Testis (tissue), 2 donors: ENCODE results near the gene NHSL1.

Source experiments
- POLR2A ChIP-seq: fragments of 450-650 bp; IDR thresholded peaks from one replicate; pipeline ENCODE4 v1.6.1; 2017; ENCODE audit warnings: antibody characterized with exemption, mild to moderate bottlenecking, moderate library complexity
- TF ChIP-seq, protein P1 (sequence below), 3 experiments: fragments of 450-650 bp in 2 of 3; fragments of 200-600 bp in 1 of 3; sonication (generic) in 1 of 3; IDR thresholded peaks; one replicate each; pipeline ENCODE4 v1.5.1; 2016 to 2019; ENCODE audit warnings: antibody characterized with exemption in 3 of 3, mild to moderate bottlenecking in 2 of 3, moderate library complexity in 1 of 3

DNA sequence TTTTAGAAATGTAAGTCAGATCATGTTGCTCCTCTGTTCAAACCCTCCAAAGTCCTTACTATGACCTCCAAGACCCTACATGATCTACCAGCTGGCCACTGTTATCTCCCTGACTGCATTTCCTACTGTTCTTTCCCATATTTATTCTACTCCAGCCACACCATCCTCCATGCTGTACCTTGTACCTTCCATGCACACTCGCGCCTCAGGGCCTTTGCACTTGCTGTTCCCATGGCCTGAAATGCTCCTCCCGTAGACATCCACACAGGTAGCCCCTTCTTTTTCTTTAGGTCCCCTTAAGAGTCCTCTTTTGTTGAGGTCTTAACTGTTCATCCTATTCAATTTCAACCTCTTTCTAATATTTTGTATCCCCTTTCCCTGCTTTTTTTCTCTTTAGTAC, 48.3 kb downstream of the NHSL1 start:
- TF ChIP-seq, protein P1, sequence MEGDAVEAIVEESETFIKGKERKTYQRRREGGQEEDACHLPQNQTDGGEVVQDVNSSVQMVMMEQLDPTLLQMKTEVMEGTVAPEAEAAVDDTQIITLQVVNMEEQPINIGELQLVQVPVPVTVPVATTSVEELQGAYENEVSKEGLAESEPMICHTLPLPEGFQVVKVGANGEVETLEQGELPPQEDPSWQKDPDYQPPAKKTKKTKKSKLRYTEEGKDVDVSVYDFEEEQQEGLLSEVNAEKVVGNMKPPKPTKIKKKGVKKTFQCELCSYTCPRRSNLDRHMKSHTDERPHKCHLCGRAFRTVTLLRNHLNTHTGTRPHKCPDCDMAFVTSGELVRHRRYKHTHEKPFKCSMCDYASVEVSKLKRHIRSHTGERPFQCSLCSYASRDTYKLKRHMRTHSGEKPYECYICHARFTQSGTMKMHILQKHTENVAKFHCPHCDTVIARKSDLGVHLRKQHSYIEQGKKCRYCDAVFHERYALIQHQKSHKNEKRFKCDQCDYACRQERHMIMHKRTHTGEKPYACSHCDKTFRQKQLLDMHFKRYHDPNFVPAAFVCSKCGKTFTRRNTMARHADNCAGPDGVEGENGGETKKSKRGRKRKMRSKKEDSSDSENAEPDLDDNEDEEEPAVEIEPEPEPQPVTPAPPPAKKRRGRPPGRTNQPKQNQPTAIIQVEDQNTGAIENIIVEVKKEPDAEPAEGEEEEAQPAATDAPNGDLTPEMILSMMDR (IDR thresholded peaks at IDR 0.05), result no peak
- TF ChIP-seq POLR2A, result no peak
